Retinal pigment epithelial cell (primary cell): Measurements from ENCODE around the gene HSBP1L1.
"Not testable (repeated sequence)": the region's sequence is repeated elsewhere in the genome, so short reads cannot be mapped to it uniquely, and the experiment has no call there.

Experiments
- DNase-seq: peaks from one replicate; pipeline ENCODE4 v3.0.0-alpha.2; 2010; ENCODE audit warnings: low read depth
- H3K4me3 ChIP-seq: 2 replicates; pipeline ENCODE4 v1.5.1; 2011; ENCODE audit warnings: mild to moderate bottlenecking, low read length, control low read depth, moderate library complexity
- TF ChIP-seq, protein P1 (sequence below): conservative IDR thresholded peaks from 2 replicates; pipeline ENCODE4 v1.5.1; 2011; ENCODE audit warnings: low read depth, low read length, control low read depth, inconsistent platforms

Gene HSBP1L1

DNA sequence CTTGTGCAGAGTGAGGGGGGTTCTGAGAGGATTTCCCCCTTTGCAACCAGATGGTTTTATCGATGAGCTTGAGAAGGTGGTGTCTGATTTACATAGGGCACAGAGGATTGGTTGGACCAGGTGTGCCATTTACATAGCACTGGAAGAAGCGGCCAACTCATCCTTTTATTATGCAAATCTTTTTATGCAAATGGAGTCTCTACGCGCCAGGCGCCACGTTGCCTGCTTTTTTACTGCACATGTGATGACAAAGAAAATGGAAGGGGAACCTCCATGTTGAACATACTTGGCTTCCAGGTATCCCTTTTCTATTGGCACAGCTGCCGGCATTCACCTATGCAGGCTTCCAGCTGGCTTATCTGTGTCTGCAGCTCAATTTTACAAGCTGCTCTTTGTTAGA is 42.3 kb downstream of the HSBP1L1 start:
- no peak overlapping the region for H3K4me3 ChIP-seq
- TF ChIP-seq, protein P1, sequence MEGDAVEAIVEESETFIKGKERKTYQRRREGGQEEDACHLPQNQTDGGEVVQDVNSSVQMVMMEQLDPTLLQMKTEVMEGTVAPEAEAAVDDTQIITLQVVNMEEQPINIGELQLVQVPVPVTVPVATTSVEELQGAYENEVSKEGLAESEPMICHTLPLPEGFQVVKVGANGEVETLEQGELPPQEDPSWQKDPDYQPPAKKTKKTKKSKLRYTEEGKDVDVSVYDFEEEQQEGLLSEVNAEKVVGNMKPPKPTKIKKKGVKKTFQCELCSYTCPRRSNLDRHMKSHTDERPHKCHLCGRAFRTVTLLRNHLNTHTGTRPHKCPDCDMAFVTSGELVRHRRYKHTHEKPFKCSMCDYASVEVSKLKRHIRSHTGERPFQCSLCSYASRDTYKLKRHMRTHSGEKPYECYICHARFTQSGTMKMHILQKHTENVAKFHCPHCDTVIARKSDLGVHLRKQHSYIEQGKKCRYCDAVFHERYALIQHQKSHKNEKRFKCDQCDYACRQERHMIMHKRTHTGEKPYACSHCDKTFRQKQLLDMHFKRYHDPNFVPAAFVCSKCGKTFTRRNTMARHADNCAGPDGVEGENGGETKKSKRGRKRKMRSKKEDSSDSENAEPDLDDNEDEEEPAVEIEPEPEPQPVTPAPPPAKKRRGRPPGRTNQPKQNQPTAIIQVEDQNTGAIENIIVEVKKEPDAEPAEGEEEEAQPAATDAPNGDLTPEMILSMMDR: no peak
- no peak for DNase-seq

DNA sequence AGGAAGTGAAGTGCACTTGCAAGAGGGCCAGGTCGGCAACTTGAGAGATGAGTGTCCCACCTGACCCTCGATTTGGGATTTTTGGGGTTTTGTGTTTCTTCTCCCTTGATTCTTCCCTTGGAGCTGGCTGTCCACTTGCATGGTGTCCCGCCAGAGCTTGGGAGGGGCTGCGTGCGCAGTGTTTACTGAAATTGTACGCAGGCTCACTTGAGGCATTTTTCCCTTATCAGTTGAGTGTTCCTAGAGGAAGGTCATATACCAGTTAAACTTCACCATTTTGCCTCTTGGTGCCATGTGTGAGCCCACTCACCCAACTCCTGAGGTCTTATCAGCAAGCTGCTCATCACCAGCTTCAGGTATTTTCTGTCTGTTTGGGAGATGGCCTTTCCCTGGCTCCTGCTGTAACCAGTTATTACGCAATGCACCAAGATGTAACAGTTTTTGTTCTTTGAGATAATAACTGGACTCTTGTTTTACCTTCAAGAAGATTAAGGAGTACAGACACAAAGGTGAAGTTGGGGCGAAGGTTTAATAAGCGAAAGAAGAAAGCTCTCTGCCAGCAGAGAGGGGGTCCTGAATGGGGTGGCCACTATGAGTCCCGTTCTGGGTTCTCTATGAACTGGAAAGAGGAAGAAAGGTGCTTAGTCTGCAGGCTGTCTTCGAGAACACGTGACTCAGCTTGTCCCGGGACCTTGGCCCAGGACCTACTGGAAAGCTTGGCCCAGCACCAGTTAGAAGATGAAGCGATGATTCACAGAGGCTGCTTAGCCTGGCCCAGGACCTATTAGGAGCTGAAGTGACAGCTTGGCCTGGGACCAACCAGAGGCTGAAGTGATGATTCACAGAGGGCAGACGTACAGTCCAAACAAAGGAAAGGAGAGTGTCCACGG is 45.5 kb downstream of the HSBP1L1 start:
- DNase-seq: peak; percentile 97

DNA sequence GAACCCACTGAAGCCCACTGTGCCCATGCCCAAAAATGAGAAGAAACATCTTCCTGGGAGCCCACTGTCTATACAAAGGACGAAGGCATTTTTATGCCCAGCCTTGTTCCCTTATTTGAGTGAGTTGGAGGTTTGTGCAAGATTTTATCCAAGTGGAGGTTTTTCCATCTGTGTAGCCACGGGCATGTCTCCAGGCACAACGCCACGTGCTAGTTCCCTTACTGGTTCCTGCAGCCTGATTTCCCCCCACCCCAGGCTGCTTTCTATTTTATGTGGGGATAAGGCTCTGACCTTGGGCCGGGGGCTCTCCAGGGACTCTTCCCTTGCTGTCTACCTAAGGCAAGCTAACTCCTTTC is 46.1 kb downstream of the HSBP1L1 start:
- TF ChIP-seq, protein P1: no peak
- H3K4me3 ChIP-seq: no peak overlapping the region
- DNase-seq: no peak

More for the DNA sequence above, 45.5 kb downstream of the HSBP1L1 start:
- H3K4me3 ChIP-seq: no peak overlapping the region
- TF ChIP-seq, protein P1: no peak

DNA sequence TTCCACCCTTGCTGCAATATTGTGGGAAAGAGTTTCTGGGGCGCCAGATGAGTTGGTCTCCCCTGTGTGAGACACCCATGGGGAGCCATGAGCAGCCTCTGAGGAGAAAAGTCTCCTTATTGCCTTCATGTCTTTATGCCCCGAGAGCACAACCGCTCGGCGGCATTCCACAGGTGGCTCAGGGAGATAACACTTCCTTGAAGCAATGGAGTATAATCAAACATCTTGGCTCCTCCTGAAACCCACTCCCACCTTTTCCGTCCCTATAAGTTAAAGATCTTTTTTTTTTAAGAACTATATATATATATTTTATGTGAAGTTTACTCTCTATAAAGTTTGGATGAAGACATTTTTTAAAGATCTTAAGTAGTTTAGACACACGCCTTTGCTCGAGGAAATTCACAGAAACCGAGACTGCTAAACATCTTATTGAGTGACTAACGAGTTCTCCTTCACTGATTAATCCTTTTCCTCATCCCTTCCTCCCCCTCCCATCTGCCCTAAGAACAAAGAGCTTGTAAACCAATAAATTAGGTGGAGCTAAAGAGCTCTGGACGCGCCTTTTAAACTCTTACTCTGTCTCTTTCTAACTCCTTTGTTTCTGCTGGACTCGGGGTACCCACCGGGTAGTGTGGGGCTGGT is 47.2 kb downstream of the HSBP1L1 start:
- DNase-seq: not testable (repeated sequence)

DNA sequence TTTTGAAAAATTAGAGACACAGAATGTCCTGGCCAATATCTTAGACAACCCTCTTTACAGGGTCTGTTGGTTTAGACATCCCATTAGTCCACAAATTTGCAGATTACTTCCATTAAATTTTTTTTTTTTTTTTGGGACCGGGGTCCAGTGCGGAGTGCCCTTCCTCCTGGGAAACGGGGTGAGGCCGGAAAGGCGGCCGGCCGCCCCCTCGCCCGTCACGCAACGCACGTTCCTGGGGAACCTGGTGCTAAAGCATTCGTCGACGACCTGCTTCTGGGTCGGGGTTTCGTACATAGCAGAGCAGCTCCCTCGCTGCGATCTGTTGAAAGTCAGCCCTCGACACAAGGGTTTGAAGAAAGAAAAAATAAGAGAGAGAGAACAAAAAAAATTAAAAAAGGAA is 48.3 kb downstream of the HSBP1L1 start:
- H3K4me3 ChIP-seq: no peak overlapping the region
- no peak for DNase-seq
- TF ChIP-seq, protein P1: no peak

More for the DNA sequence above, 47.2 kb downstream of the HSBP1L1 start:
- not testable (repeated sequence) for H3K4me3 ChIP-seq
